ENCODE results near the gene PFKL. TPM values are rescaled to one million over a fixed set of nuclear protein-coding genes. Genes with fewer than 3 reads are reported as not detected.
A peak's percentile ranks its signal among the peaks of the same experiment; 100 is the strongest.

The PFKL gene
- total RNA-seq, 1 donor from 2014 or later = 48.7 TPM

GRCh38 chr21:44267655-44268142, 32.2 kb upstream of the PFKL start:
- Histone ChIP-seq H3K79me2 (ENCODE audit: low read depth) (no peaks in the 10 kb centered on the region), H3K27me3 (no peaks in the 10 kb centered on the region), H3F3A (ENCODE audit: low read depth) (peaks cover 14% of the 10 kb centered on the region), H3K4me3 (no peak overlapping the region), H3K4me2 (no peak overlapping the region), H3K4me1 (peaks cover 11% of the 10 kb centered on the region), H2AFZ (replicated peaks) (no peak overlapping the region), H4K20me1 (ENCODE audit: low read depth) (no peaks in the 10 kb centered on the region), H3K27ac (no peak overlapping the region), H3K36me3 (no peaks in the 10 kb centered on the region), H3K9me3 (ENCODE audit: low read depth) (no peaks in the 10 kb centered on the region), H3K9ac (no peak overlapping the region)
- Mint-ChIP-seq H3K9me3 (no peaks in the 10 kb centered on the region), H3K27me3 (ENCODE audit: insufficient read depth, low read depth) (peaks cover 5% of the 10 kb centered on the region), H3K36me3 (no peaks in the 10 kb centered on the region), H3K4me3 (no peak overlapping the region), H3K27ac (no peak overlapping the region), H3K4me1 (peaks cover 10% of the 10 kb centered on the region)
- peak; percentile 38 for DNase-seq (ENCODE audit: low spot score)
- TF ChIP-seq CTCF (IDR thresholded peaks at IDR 0.05) = peak; percentile 35
- no peak for TF ChIP-seq EZH2phosphoT487 (IDR thresholded peaks at IDR 0.05)
- TF ChIP-seq EZH2 (IDR thresholded peaks at IDR 0.05) = no peak

- TF ChIP-seq EZH2phosphoT487 (IDR thresholded peaks at IDR 0.05) = no peak
- TF ChIP-seq EZH2 (IDR thresholded peaks at IDR 0.05) = no peak
- no peak for TF ChIP-seq CTCF (IDR thresholded peaks at IDR 0.05)
- peaks cover 6% of the 10 kb centered on the region for H3F3A ChIP-seq (ENCODE audit: low read depth)
- no peak overlapping the region for H3K4me3 Mint-ChIP-seq
- no peaks in the 10 kb centered on the region for H3K36me3 ChIP-seq
- H3K9me3 ChIP-seq (ENCODE audit: low read depth) = no peaks in the 10 kb centered on the region
- H3K27me3 Mint-ChIP-seq (ENCODE audit: insufficient read depth, low read depth) = peaks cover 8% of the 10 kb centered on the region
- H3K4me2 ChIP-seq = no peak overlapping the region
- H3K79me2 ChIP-seq (ENCODE audit: low read depth) = no peaks in the 10 kb centered on the region
- H3K9ac ChIP-seq = no peak overlapping the region
- no peaks in the 10 kb centered on the region for H3K4me1 ChIP-seq
- no peak overlapping the region for H2AFZ ChIP-seq (replicated peaks)
- no peak overlapping the region for H3K4me3 ChIP-seq
- H3K27me3 ChIP-seq = no peaks in the 10 kb centered on the region
- no peaks in the 10 kb centered on the region for H3K36me3 Mint-ChIP-seq
- H3K4me1 Mint-ChIP-seq = peaks cover 5% of the 10 kb centered on the region
- H4K20me1 ChIP-seq (ENCODE audit: low read depth) = no peaks in the 10 kb centered on the region
- no peak overlapping the region for H3K27ac ChIP-seq
- no peaks in the 10 kb centered on the region for H3K9me3 Mint-ChIP-seq
- DNase-seq (ENCODE audit: low spot score) = no peak
- no peak overlapping the region for H3K27ac Mint-ChIP-seq
Measured at GRCh38 chr21:44269090-44269489, 30.8 kb upstream of the PFKL start.

GRCh38 chr21:44271558-44272283, 28.1 kb upstream of the PFKL start:
- TF ChIP-seq EZH2 (IDR thresholded peaks at IDR 0.05) (no peak), CTCF (IDR thresholded peaks at IDR 0.05) (no peak), EZH2phosphoT487 (IDR thresholded peaks at IDR 0.05) (no peak)
- Mint-ChIP-seq H3K36me3 (no peaks in the 10 kb centered on the region), H3K27ac (no peak overlapping the region), H3K27me3 (ENCODE audit: insufficient read depth, low read depth) (peaks cover 10% of the 10 kb centered on the region), H3K4me3 (no peak overlapping the region), H3K9me3 (no peaks in the 10 kb centered on the region), H3K4me1 (peaks cover 5% of the 10 kb centered on the region)
- H3K27me3 ChIP-seq = no peaks in the 10 kb centered on the region
- H3K4me2 ChIP-seq = no peak overlapping the region
- H3K36me3 ChIP-seq = no peaks in the 10 kb centered on the region
- no peaks in the 10 kb centered on the region for H3K9me3 ChIP-seq (ENCODE audit: low read depth)
- no peak overlapping the region for H3K4me3 ChIP-seq
- H3K9ac ChIP-seq = no peak overlapping the region
- no peaks in the 10 kb centered on the region for H3F3A ChIP-seq (ENCODE audit: low read depth)
- H3K27ac ChIP-seq = no peak overlapping the region
- peak overlapping the region; percentile 76 for H2AFZ ChIP-seq (replicated peaks)
- H3K4me1 ChIP-seq = no peaks in the 10 kb centered on the region
- DNase-seq (ENCODE audit: low spot score) = no peak
- no peaks in the 10 kb centered on the region for H4K20me1 ChIP-seq (ENCODE audit: low read depth)
- H3K79me2 ChIP-seq (ENCODE audit: low read depth) = no peaks in the 10 kb centered on the region

Data from neural progenitor cell (in vitro differentiated cells).